HG02981 (cell line): ENCODE measurements around the gene BCAS4.

Experiments used
- ATAC-seq: cut with Tn5 transposase; IDR thresholded peaks from one replicate; pipeline ENCODE4 v1.9.1; 2021; ENCODE audit warnings: mild to moderate bottlenecking, moderate library complexity; ENCODE audit not compliant: unreplicated experiment

The BCAS4 gene

GRCh38 chr20:50901301-50901700 is 106.4 kb downstream of the BCAS4 start:
- no peak for ATAC-seq

- no peak for ATAC-seq
These were observed 108.6 kb downstream of the BCAS4 start for GRCh38 chr20:50903353-50904051.

GRCh38 chr20:50904067-50904570 is 109.3 kb downstream of the BCAS4 start:
- ATAC-seq, result no peak

- ATAC-seq, result no peak
These were observed 114.6 kb downstream of the BCAS4 start for GRCh38 chr20:50909413-50909812.

- peak; percentile 7 for ATAC-seq
These were observed 116.2 kb downstream of the BCAS4 start for GRCh38 chr20:50911030-50911429.

- ATAC-seq, result peak; percentile 57
These were observed 116.9 kb downstream of the BCAS4 start for GRCh38 chr20:50911716-50912115.

GRCh38 chr20:50913690-50914375 is 119.0 kb downstream of the BCAS4 start:
- no peak for ATAC-seq

GRCh38 chr20:50915424-50915823 is 120.6 kb downstream of the BCAS4 start:
- ATAC-seq, result no peak

- ATAC-seq, result no peak
These were observed 121.4 kb downstream of the BCAS4 start for GRCh38 chr20:50916257-50916656.

GRCh38 chr20:50916934-50917333 is 122.1 kb downstream of the BCAS4 start:
- no peak for ATAC-seq

GRCh38 chr20:50918403-50918802 is 123.5 kb downstream of the BCAS4 start:
- ATAC-seq, result no peak

- no peak for ATAC-seq
These were observed 124.7 kb downstream of the BCAS4 start for GRCh38 chr20:50919567-50919966.

- ATAC-seq, result peak; percentile 43
These were observed 126.1 kb downstream of the BCAS4 start for GRCh38 chr20:50920997-50921396.

- ATAC-seq, result no peak
These were observed 127.1 kb downstream of the BCAS4 start for GRCh38 chr20:50921803-50922501.

GRCh38 chr20:50924261-50924920 is 129.5 kb downstream of the BCAS4 start:
- ATAC-seq, result no peak

- no peak for ATAC-seq
These were observed 131.7 kb downstream of the BCAS4 start for GRCh38 chr20:50926530-50926929.
